HL-60 (cell line): Measurements from ENCODE around the gene PUM1.
A peak's percentile ranks its signal among the peaks of the same experiment; 100 is the strongest.

ENCODE experiments used
- DNase-seq, 2 experiments: peaks; one replicate each; pipeline ENCODE4 v3.0.0-alpha.2; 2010 to 2020; ENCODE audit warnings: low read depth in 1 of 2, low spot score in 1 of 2
- H3K27ac ChIP-seq: fragments of 250-450 bp; sonication (Bioruptor Pico); replicated peaks from 2 replicates; pipeline ENCODE4 v1.5.1; 2020; ENCODE audit warnings: mild to moderate bottlenecking, moderate library complexity
- H3K27me3 ChIP-seq: fragments of 250-450 bp; sonication (Bioruptor Pico); 2 replicates; pipeline ENCODE4 v1.5.1; 2021; ENCODE audit warnings: mild to moderate bottlenecking, moderate library complexity; ENCODE audit not compliant: insufficient read depth, poor library complexity, severe bottlenecking
- H3K4me3 ChIP-seq: replicated peaks from 2 replicates; pipeline ENCODE4 v1.5.1; 2011; ENCODE audit warnings: mild to moderate bottlenecking, control low read depth, low read length; ENCODE audit not compliant: insufficient read depth
- CTCF ChIP-seq: IDR thresholded peaks from one replicate; pipeline ENCODE4 v1.5.1; 2011; ENCODE audit warnings: low read length, control low read depth, inconsistent platforms; ENCODE audit not compliant: insufficient read depth
- GABPA ChIP-seq: IDR thresholded peaks from 2 replicates; pipeline ENCODE4 v1.6.1; 2012; ENCODE audit warnings: low read depth
- POLR2AphosphoS5 ChIP-seq: IDR thresholded peaks from 2 replicates; pipeline ENCODE4 v1.6.1; 2012; ENCODE audit warnings: low read depth
- REST ChIP-seq: IDR thresholded peaks from 2 replicates; pipeline ENCODE4 v1.6.1; 2012; ENCODE audit warnings: low read depth; ENCODE audit not compliant: insufficient replicate concordance
- SPI1 ChIP-seq: IDR thresholded peaks from 2 replicates; pipeline ENCODE4 v1.6.1; 2012; ENCODE audit warnings: low read depth, mild to moderate bottlenecking, borderline replicate concordance

The PUM1 gene

GRCh38 chr1:31036749-31037500 is 28.6 kb downstream of the PUM1 start:
- no peak overlapping the region for H3K4me3 ChIP-seq
- TF ChIP-seq REST (no peak), POLR2AphosphoS5 (no peak), CTCF (no peak), GABPA (no peak), SPI1 (no peak)
- H3K27me3 ChIP-seq, result no peaks in the 10 kb centered on the region
- no peak overlapping the region for H3K27ac ChIP-seq
- DNase-seq, result no peak

DNA sequence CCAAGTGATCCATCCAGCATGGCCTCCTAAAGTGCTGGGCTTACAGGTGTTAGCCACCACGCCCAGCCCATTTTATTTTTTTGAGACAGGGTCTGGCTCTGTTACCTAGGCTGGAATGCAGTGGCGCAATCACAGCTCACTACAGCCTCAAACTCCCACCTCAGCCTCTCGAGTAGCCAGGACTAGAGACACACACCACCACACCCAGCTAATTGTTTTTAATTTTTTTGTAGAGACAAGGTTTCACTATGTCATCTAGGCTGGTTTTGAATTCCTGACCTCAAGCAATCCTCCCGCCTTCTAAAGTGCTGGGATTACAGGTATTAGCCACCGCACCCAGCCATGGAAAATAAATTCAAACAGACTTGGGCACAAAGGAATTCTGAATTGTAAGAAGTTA is 31.9 kb downstream of the PUM1 start:
- Histone ChIP-seq H3K27ac (no peak overlapping the region), H3K4me3 (no peak overlapping the region), H3K27me3 (no peaks in the 10 kb centered on the region)
- DNase-seq, result no peak
- TF ChIP-seq POLR2AphosphoS5 (no peak), CTCF (no peak), SPI1 (no peak), REST (no peak), GABPA (no peak)

DNA sequence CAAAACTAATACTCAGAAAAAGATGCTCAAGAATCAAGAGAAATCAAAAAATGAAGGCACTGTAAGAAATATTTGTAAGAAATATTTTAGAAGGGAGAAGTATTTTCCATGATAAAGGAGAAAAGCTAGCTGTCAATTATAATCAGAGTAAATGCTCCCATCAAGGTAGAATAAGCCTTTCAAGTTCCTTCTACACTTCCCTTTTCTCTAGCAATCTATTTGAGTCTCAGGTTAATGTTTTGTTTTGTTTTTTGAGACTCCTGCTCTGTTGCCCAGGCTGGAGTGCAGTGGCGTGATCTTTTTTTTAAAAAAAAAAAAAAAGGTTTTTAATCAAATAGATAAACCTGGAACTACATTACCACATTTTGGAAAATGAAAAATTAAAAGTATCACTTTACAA is 33.3 kb downstream of the PUM1 start:
- no peaks in the 10 kb centered on the region for H3K27me3 ChIP-seq
- no peak for DNase-seq
- TF ChIP-seq SPI1 (peak; percentile 63), POLR2AphosphoS5 (no peak), CTCF (no peak)
- no peak overlapping the region for H3K4me3 ChIP-seq
- H3K27ac ChIP-seq, result 0 out of 2 replicates have a peak overlapping the region, but pooled peaks have one; percentile 4
